GM10847 (cell line): ENCODE results near the gene OR5H14.

Source experiments
- POLR2A ChIP-seq: IDR thresholded peaks from 2 replicates; pipeline ENCODE4 v1.6.1; 2011; ENCODE audit not compliant: insufficient read length; ENCODE audit errors: extremely low read depth

OR5H14 gene

GRCh38 chr3:98147179-98147578 is at the start of gene OR5H14:
Gene OR5H14, plus strand, starts transcription at chr3:98147479. Its CDS starts 1,907 bp downstream, at chr3:98149386.
- no peak for TF ChIP-seq POLR2A

- TF ChIP-seq POLR2A: no peak
These were observed 47.4 kb upstream of the OR5H14 start for GRCh38 chr3:98099848-98100247.

GRCh38 chr3:98108162-98108561 is 39.1 kb upstream of the OR5H14 start:
- no peak for TF ChIP-seq POLR2A

GRCh38 chr3:98109807-98110549 is 37.3 kb upstream of the OR5H14 start:
- no peak for TF ChIP-seq POLR2A

- no peak for TF ChIP-seq POLR2A
These were observed 36.8 kb upstream of the OR5H14 start for GRCh38 chr3:98110550-98110908.

- no peak for TF ChIP-seq POLR2A
These were observed 33.0 kb upstream of the OR5H14 start for GRCh38 chr3:98114264-98114663.

- no peak for TF ChIP-seq POLR2A
These were observed 31.6 kb upstream of the OR5H14 start for GRCh38 chr3:98115717-98116116.

GRCh38 chr3:98130421-98130820 is 16.9 kb upstream of the OR5H14 start, which contains the start of gene OR5H1:
Gene OR5H1, plus strand, starts transcription at chr3:98130721. Its CDS starts 1,977 bp downstream, at chr3:98132698.
- TF ChIP-seq POLR2A: no peak

- no peak for TF ChIP-seq POLR2A
These were observed 10.6 kb upstream of the OR5H14 start for GRCh38 chr3:98136631-98137030.

- TF ChIP-seq POLR2A: no peak
These were observed 6.7 kb upstream of the OR5H14 start for GRCh38 chr3:98140531-98140930.

GRCh38 chr3:98148751-98149150 is 1.5 kb downstream of the OR5H14 start:
- no peak for TF ChIP-seq POLR2A

GRCh38 chr3:98151241-98151640 is 4.0 kb downstream of the OR5H14 start:
- TF ChIP-seq POLR2A: no peak

- TF ChIP-seq POLR2A: no peak
These were observed 19.1 kb downstream of the OR5H14 start, which contains the start of gene OR5H15 for GRCh38 chr3:98166396-98166795. Gene OR5H15, plus strand, starts transcription at chr3:98166696. Its CDS starts 2,004 bp downstream, at chr3:98168700.

GRCh38 chr3:98171071-98171470 is 23.8 kb downstream of the OR5H14 start:
- TF ChIP-seq POLR2A: no peak

- no peak for TF ChIP-seq POLR2A
These were observed 25.3 kb downstream of the OR5H14 start for GRCh38 chr3:98172621-98173020.

- no peak for TF ChIP-seq POLR2A
These were observed 33.1 kb downstream of the OR5H14 start for GRCh38 chr3:98180319-98180890.

- no peak for TF ChIP-seq POLR2A
These were observed 34.9 kb downstream of the OR5H14 start for GRCh38 chr3:98182196-98182595.

GRCh38 chr3:98185180-98185579 is 37.9 kb downstream of the OR5H14 start:
- no peak for TF ChIP-seq POLR2A
